Activated naive CD4-positive, alpha-beta T cell treated with anti-CD3 and anti-CD28 coated beads for 36 hours (primary cell): ENCODE data around the gene CNOT1. TPM values are rescaled to one million over a fixed set of nuclear protein-coding genes. Genes with fewer than 3 reads are reported as not detected.

Experiments used
- CTCF ChIA-PET: fragments of 350-600 bp; sonication (Branson Sonifier 250); formaldehyde crosslinking; loops from one replicate; lab custom pipeline; 2021; ENCODE audit warnings: antibody characterized with exemption; lab: Charles Lee
- DNase-seq: peaks from one replicate; pipeline ENCODE4 v3.0.0-alpha.2; 2020
- H3K27ac Mint-ChIP-seq: one replicate; pipeline ENCODE4 v1.8.0; 2021; ENCODE audit warnings: mild to moderate bottlenecking, mixed read lengths
- H3K27me3 Mint-ChIP-seq: one replicate; pipeline ENCODE4 v1.8.0; 2021; ENCODE audit warnings: low read depth, mixed read lengths
- H3K36me3 Mint-ChIP-seq: one replicate; pipeline ENCODE4 v1.8.0; 2021; ENCODE audit warnings: low read depth, mixed read lengths
- H3K4me1 Mint-ChIP-seq: one replicate; pipeline ENCODE4 v1.8.0; 2021; ENCODE audit warnings: low read depth, mixed read lengths
- H3K4me3 Mint-ChIP-seq: one replicate; pipeline ENCODE4 v1.8.0; 2021; ENCODE audit warnings: mild to moderate bottlenecking, moderate library complexity, mixed read lengths
- H3K9me3 Mint-ChIP-seq: one replicate; pipeline ENCODE4 v1.8.0; 2021; ENCODE audit warnings: mixed read lengths
- intact Hi-C: fragments of 100-400 bp; cut with micrococcal nuclease; formaldehyde crosslinking; loops from one replicate; pipeline ENCODE4 v1.15.1; 2023
- total RNA-seq, 2 experiments: library from RNA; stranded (reverse); gene quantifications; one replicate each; pipeline ENCODE4 v1.2.3, GENCODE V29; 2021

Gene CNOT1
- total RNA-seq, 2 experiments from 2014 or later: 283 to 287 TPM

- no peak for DNase-seq
- CTCF ChIA-PET: interaction anchor here (0.6 to 1.2 kb wide), 2 partner anchors 101 to 165 kb away, joined by 3 to 5 read pairs; no protein-coding TSS in a partner anchor
- Mint-ChIP-seq H3K9me3 (no peaks in the 10 kb centered on the region), H3K27me3 (no peaks in the 10 kb centered on the region), H3K4me3 (no peak overlapping the region), H3K4me1 (no peaks in the 10 kb centered on the region), H3K36me3 (no peaks in the 10 kb centered on the region), H3K27ac (no peak overlapping the region)
- intact Hi-C loops: no loop called here
Measured at GRCh38 chr16:58654560-58655214, 25.1 kb upstream of the CNOT1 start.

- H3K4me1 Mint-ChIP-seq: no peaks in the 10 kb centered on the region
- CTCF ChIA-PET: interaction anchor here (0.5 to 1.4 kb wide), 3 partner anchors 11 to 109 kb away, joined by 3 read pairs; no protein-coding TSS in a partner anchor
- no peaks in the 10 kb centered on the region for H3K9me3 Mint-ChIP-seq
- H3K27ac Mint-ChIP-seq: no peak overlapping the region
- no peaks in the 10 kb centered on the region for H3K36me3 Mint-ChIP-seq
- no peak for DNase-seq
- H3K4me3 Mint-ChIP-seq: no peak overlapping the region
- no peaks in the 10 kb centered on the region for H3K27me3 Mint-ChIP-seq
- intact Hi-C loops: no loop called here
Measured at GRCh38 chr16:58652741-58653140, 23.1 kb upstream of the CNOT1 start.

- H3K36me3 Mint-ChIP-seq: no peaks in the 10 kb centered on the region
- no peak for DNase-seq
- H3K27ac Mint-ChIP-seq: no peak overlapping the region
- no peak overlapping the region for H3K4me3 Mint-ChIP-seq
- no peaks in the 10 kb centered on the region for H3K27me3 Mint-ChIP-seq
- intact Hi-C loops: no loop called here
- CTCF ChIA-PET: interaction anchor here (0.5 to 1.4 kb wide), 2 partner anchors 104 to 108 kb away, joined by 3 read pairs; no protein-coding TSS in a partner anchor
- H3K9me3 Mint-ChIP-seq: no peaks in the 10 kb centered on the region
- H3K4me1 Mint-ChIP-seq: no peaks in the 10 kb centered on the region
Measured at GRCh38 chr16:58651965-58652348, 22.3 kb upstream of the CNOT1 start.

- no peak for DNase-seq
- Mint-ChIP-seq H3K4me3 (no peak overlapping the region), H3K4me1 (no peaks in the 10 kb centered on the region), H3K36me3 (no peaks in the 10 kb centered on the region), H3K9me3 (no peaks in the 10 kb centered on the region), H3K27me3 (no peaks in the 10 kb centered on the region), H3K27ac (no peak overlapping the region)
- CTCF ChIA-PET: interaction anchor here (0.5 kb wide), 1 partner anchor 136 kb away, joined by 3 read pairs; no protein-coding TSS in a partner anchor
- intact Hi-C loops: no loop called here
Measured at GRCh38 chr16:58649707-58650106, 20.1 kb upstream of the CNOT1 start.

- Mint-ChIP-seq H3K27me3 (no peaks in the 10 kb centered on the region), H3K27ac (no peak overlapping the region), H3K36me3 (no peaks in the 10 kb centered on the region), H3K4me1 (no peaks in the 10 kb centered on the region), H3K9me3 (no peaks in the 10 kb centered on the region), H3K4me3 (no peak overlapping the region)
- DNase-seq: no peak
- CTCF ChIA-PET: no interaction called here
- intact Hi-C loops: no loop called here
Measured at GRCh38 chr16:58647107-58647506, 17.5 kb upstream of the CNOT1 start.

GRCh38 chr16:58644765-58645487, 15.3 kb upstream of the CNOT1 start:
- H3K4me3 Mint-ChIP-seq: no peak overlapping the region
- H3K9me3 Mint-ChIP-seq: no peaks in the 10 kb centered on the region

GRCh38 chr16:58644108-58644507, 14.5 kb upstream of the CNOT1 start:
- CTCF ChIA-PET: no interaction called here

More at GRCh38 chr16:58644765-58645487, 15.3 kb upstream of the CNOT1 start:
- intact Hi-C loops: no loop called here
- Mint-ChIP-seq H3K4me1 (no peaks in the 10 kb centered on the region), H3K27me3 (no peaks in the 10 kb centered on the region), H3K36me3 (no peaks in the 10 kb centered on the region), H3K27ac (no peak overlapping the region)
- CTCF ChIA-PET: no interaction called here
- no peak for DNase-seq

GRCh38 chr16:58640949-58641348, 11.3 kb upstream of the CNOT1 start:
- no peak for DNase-seq
- intact Hi-C loops: no loop called here
- H3K4me1 Mint-ChIP-seq: no peaks in the 10 kb centered on the region
- H3K4me3 Mint-ChIP-seq: no peak overlapping the region
- no peak overlapping the region for H3K27ac Mint-ChIP-seq
- no peaks in the 10 kb centered on the region for H3K36me3 Mint-ChIP-seq
- H3K9me3 Mint-ChIP-seq: no peaks in the 10 kb centered on the region
- no peaks in the 10 kb centered on the region for H3K27me3 Mint-ChIP-seq
- CTCF ChIA-PET: interaction anchor here (0.6 to 1.2 kb wide), 4 partner anchors 12 to 40 kb away, joined by 3 to 4 read pairs (median 3); no protein-coding TSS in a partner anchor

More at GRCh38 chr16:58644108-58644507, 14.5 kb upstream of the CNOT1 start:
- no peak overlapping the region for H3K4me3 Mint-ChIP-seq
- no peaks in the 10 kb centered on the region for H3K27me3 Mint-ChIP-seq
- intact Hi-C loops: no loop called here
- no peaks in the 10 kb centered on the region for H3K36me3 Mint-ChIP-seq
- no peaks in the 10 kb centered on the region for H3K4me1 Mint-ChIP-seq
- H3K27ac Mint-ChIP-seq: no peak overlapping the region
- no peak for DNase-seq
- H3K9me3 Mint-ChIP-seq: no peaks in the 10 kb centered on the region

- H3K9me3 Mint-ChIP-seq: no peaks in the 10 kb centered on the region
- no peaks in the 10 kb centered on the region for H3K4me1 Mint-ChIP-seq
- H3K27ac Mint-ChIP-seq: no peak overlapping the region
- intact Hi-C loops: loop anchor here (10.0 kb wide), 1 partner anchor 635 kb away; the partner anchor contains the start of genes USB1 and ZNF319
- no peak overlapping the region for H3K4me3 Mint-ChIP-seq
- CTCF ChIA-PET: interaction anchor here (0.6 kb wide), 1 partner anchor 468 kb away, joined by 4 read pairs; no protein-coding TSS in a partner anchor
- no peaks in the 10 kb centered on the region for H3K36me3 Mint-ChIP-seq
- DNase-seq: no peak
- H3K27me3 Mint-ChIP-seq: no peaks in the 10 kb centered on the region
Measured at GRCh38 chr16:58639836-58640235, 10.2 kb upstream of the CNOT1 start.

GRCh38 chr16:58639230-58639629, 9.6 kb upstream of the CNOT1 start:
- Mint-ChIP-seq H3K9me3 (no peaks in the 10 kb centered on the region), H3K27ac (no peak overlapping the region), H3K4me1 (no peaks in the 10 kb centered on the region), H3K4me3 (no peak overlapping the region), H3K27me3 (no peaks in the 10 kb centered on the region), H3K36me3 (no peaks in the 10 kb centered on the region)
- CTCF ChIA-PET: interaction anchor here (0.6 kb wide), 2 partner anchors 112 to 468 kb away, joined by 3 to 4 read pairs; no protein-coding TSS in a partner anchor
- intact Hi-C loops: loop anchor here (10.0 kb wide), 1 partner anchor 634 kb away; the partner anchor contains the start of genes USB1 and ZNF319
- DNase-seq: no peak

- intact Hi-C loops: loop anchor here (10.0 kb wide), 1 partner anchor 634 kb away; the partner anchor contains the start of genes USB1 and ZNF319
- Mint-ChIP-seq H3K4me3 (no peak overlapping the region), H3K36me3 (no peaks in the 10 kb centered on the region), H3K27ac (no peak overlapping the region), H3K4me1 (no peaks in the 10 kb centered on the region), H3K27me3 (no peaks in the 10 kb centered on the region), H3K9me3 (no peaks in the 10 kb centered on the region)
- DNase-seq: peak; percentile 14
- CTCF ChIA-PET: interaction anchor here (0.6 kb wide), 1 partner anchor 127 kb away, joined by 7 read pairs; no protein-coding TSS in a partner anchor
Measured at GRCh38 chr16:58638148-58639036, 8.8 kb upstream of the CNOT1 start.
